Measurements from ENCODE around the gene CD93. TPM values are rescaled to one million over a fixed set of nuclear protein-coding genes. Genes with fewer than 3 reads are reported as not detected.

Gene CD93
- polyA plus RNA-seq, 2 of the 4 experiments (the other 2 are of a cell fraction): not detected

GRCh38 chr20:23065266-23066201 lies 20.6 kb downstream of the CD93 start:
- FAIRE-seq: no peak
- Histone ChIP-seq H3K4me2 (0 out of 3 replicates have a peak overlapping the region, but pooled peaks have one; percentile 2), H3K9me3 (no peaks in the 10 kb centered on the region), H3K27ac (no peak overlapping the region), H3K4me1 (peaks cover 18% of the 10 kb centered on the region), H3K4me3 (no peak overlapping the region)
- WGBS (ENCODE audit: missing lambda C conversion rate): 54% methylated on average over 9 of the region's 9 CpGs
- no peak for DNase-seq (ENCODE audit: low read depth in 1 of 2, low spot score in 1 of 2)
- TF ChIP-seq FOSL2 (IDR thresholded peaks at IDR 0.05): no peak
- no peak for TF ChIP-seq FOSL2 (CRISPR knock-in tag; IDR thresholded peaks at IDR 0.05)
- no peak for TF ChIP-seq NPAS2 (CRISPR knock-in tag; IDR thresholded peaks at IDR 0.05; ENCODE audit: borderline replicate concordance)
- no peak for TF ChIP-seq EHF (CRISPR knock-in tag; IDR thresholded peaks at IDR 0.05)
- TF ChIP-seq, protein P1, sequence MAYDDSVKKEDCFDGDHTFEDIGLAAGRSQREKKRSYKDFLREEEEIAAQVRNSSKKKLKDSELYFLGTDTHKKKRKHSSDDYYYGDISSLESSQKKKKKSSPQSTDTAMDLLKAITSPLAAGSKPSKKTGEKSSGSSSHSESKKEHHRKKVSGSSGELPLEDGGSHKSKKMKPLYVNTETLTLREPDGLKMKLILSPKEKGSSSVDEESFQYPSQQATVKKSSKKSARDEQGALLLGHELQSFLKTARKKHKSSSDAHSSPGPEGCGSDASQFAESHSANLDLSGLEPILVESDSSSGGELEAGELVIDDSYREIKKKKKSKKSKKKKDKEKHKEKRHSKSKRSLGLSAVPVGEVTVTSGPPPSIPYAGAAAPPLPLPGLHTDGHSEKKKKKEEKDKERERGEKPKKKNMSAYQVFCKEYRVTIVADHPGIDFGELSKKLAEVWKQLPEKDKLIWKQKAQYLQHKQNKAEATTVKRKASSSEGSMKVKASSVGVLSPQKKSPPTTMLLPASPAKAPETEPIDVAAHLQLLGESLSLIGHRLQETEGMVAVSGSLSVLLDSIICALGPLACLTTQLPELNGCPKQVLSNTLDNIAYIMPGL (CRISPR knock-in tag; IDR thresholded peaks at IDR 0.05; ENCODE audit: borderline replicate concordance): no peak
- TF ChIP-seq ELK1 (IDR thresholded peaks at IDR 0.05; ENCODE audit: low read depth, low read length): no peak
- no peak for TF ChIP-seq SMC3 (IDR thresholded peaks at IDR 0.05)
- TF ChIP-seq GATA3 (IDR thresholded peaks at IDR 0.05; ENCODE audit: borderline replicate concordance): no peak
- TF ChIP-seq EP300 (IDR thresholded peaks at IDR 0.05): no peak
- ChIA-PET CTCF (interaction anchor here (1.0 to 11.3 kb wide), 7 partner anchors 10 to 276 kb away, joined by 3 to 125 read pairs (median 4); partner anchors contain the start of gene THBD), POLR2A (no interaction called here)
- ATAC-seq: no peak

GRCh38 chr20:23063581-23063980 lies 22.5 kb downstream of the CD93 start:
- ChIA-PET POLR2A (no interaction called here), CTCF (interaction anchor here (0.6 to 11.3 kb wide), 7 partner anchors 13 to 725 kb away, joined by 3 to 125 read pairs (median 9); partner anchors contain the start of gene THBD)
- peak; percentile 39 for FAIRE-seq

GRCh38 chr20:23063168-23063567 lies 23.0 kb downstream of the CD93 start:
- H3K4me2 ChIP-seq: no peak overlapping the region
- WGBS (ENCODE audit: missing lambda C conversion rate): 73% methylated on average over 3 of the region's 3 CpGs
- CTCF ChIA-PET: interaction anchor here (0.6 to 11.3 kb wide), 11 partner anchors 13 to 724 kb away, joined by 3 to 125 read pairs (median 7); partner anchors contain the start of gene THBD

More at GRCh38 chr20:23063581-23063980, 22.5 kb downstream of the CD93 start:
- Histone ChIP-seq H3K4me1 (peaks cover 18% of the 10 kb centered on the region), H3K9me3 (no peaks in the 10 kb centered on the region), H3K4me2 (no peak overlapping the region), H3K4me3 (no peak overlapping the region), H3K27ac (no peak overlapping the region)
- TF ChIP-seq ZC3H11A (IDR thresholded peaks at IDR 0.05) (no peak), SMC3 (IDR thresholded peaks at IDR 0.05) (no peak), MYC (IDR thresholded peaks at IDR 0.05; ENCODE audit: borderline replicate concordance, low read length) (no peak)
- ATAC-seq (no peak), DNase-seq (ENCODE audit: low read depth in 1 of 2, low spot score in 1 of 2) (no peak)
- 46% methylated on average over 2 of the region's 2 CpGs for WGBS (ENCODE audit: missing lambda C conversion rate)

More at GRCh38 chr20:23063168-23063567, 23.0 kb downstream of the CD93 start:
- TF ChIP-seq RAD21 (conservative IDR thresholded peaks at IDR 0.05 in 1 of 2, IDR thresholded peaks at IDR 0.05 in 1 of 2) (no peak), HDAC2 (IDR thresholded peaks at IDR 0.05) (no peak), RFX5 (IDR thresholded peaks at IDR 0.05) (no peak), ZNF302 (CRISPR knock-in tag; IDR thresholded peaks at IDR 0.05) (no peak), KDM1A (IDR thresholded peaks at IDR 0.05; ENCODE audit: low read depth) (no peak), CEBPB (IDR thresholded peaks at IDR 0.05) (no peak), CBX2 (IDR thresholded peaks at IDR 0.05; ENCODE audit: borderline replicate concordance, low read depth) (no peak), NR3C1 (IDR thresholded peaks at IDR 0.05) (no peak), FOSB (CRISPR knock-in tag; IDR thresholded peaks at IDR 0.05) (no peak), SREBF2 (IDR thresholded peaks at IDR 0.05) (no peak), REST (IDR thresholded peaks at IDR 0.05) (no peak), BHLHE40 (IDR thresholded peaks at IDR 0.05; ENCODE audit: low read depth, low read length) (no peak), JUNB (IDR thresholded peaks at IDR 0.05) (no peak), NFE2L2 (conservative IDR thresholded peaks at IDR 0.05; ENCODE audit: low read length) (no peak)
- TF ChIP-seq, protein P2, sequence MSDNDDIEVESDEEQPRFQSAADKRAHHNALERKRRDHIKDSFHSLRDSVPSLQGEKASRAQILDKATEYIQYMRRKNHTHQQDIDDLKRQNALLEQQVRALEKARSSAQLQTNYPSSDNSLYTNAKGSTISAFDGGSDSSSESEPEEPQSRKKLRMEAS (IDR thresholded peaks at IDR 0.05): no peak
- no peak overlapping the region for H3K27ac ChIP-seq
- no peaks in the 10 kb centered on the region for H3K9me3 ChIP-seq
- POLR2A ChIA-PET: no interaction called here
- no peak for DNase-seq (ENCODE audit: low read depth in 1 of 2, low spot score in 1 of 2)
- FAIRE-seq: no peak
- peaks cover 18% of the 10 kb centered on the region for H3K4me1 ChIP-seq
- no peak for ATAC-seq
- H3K4me3 ChIP-seq: no peak overlapping the region
